NT2/D1 (cell line): ENCODE results near the gene GFOD1.

ENCODE experiments used
- SUZ12 ChIP-seq: IDR thresholded peaks from 2 replicates; pipeline ENCODE4 v1.6.1; 2011; ENCODE audit not compliant: insufficient read length, insufficient read depth; ENCODE audit errors: extremely low read depth
- ZNF274 ChIP-seq: IDR thresholded peaks from 2 replicates; pipeline ENCODE4 v1.6.1; 2011; ENCODE audit warnings: mild to moderate bottlenecking, low read depth, low read length

GRCh38 chr6:13479971-13480434 is 7.4 kb downstream of the GFOD1 start:
- no peak for TF ChIP-seq SUZ12
- TF ChIP-seq ZNF274 = no peak
